GM19240 (cell line): ENCODE results near the gene GPX3.

Source experiments
- DNase-seq: peaks from one replicate; pipeline ENCODE4 v3.0.0; 2011; ENCODE audit warnings: low spot score; ENCODE audit not compliant: insufficient read length

The GPX3 gene

DNA sequence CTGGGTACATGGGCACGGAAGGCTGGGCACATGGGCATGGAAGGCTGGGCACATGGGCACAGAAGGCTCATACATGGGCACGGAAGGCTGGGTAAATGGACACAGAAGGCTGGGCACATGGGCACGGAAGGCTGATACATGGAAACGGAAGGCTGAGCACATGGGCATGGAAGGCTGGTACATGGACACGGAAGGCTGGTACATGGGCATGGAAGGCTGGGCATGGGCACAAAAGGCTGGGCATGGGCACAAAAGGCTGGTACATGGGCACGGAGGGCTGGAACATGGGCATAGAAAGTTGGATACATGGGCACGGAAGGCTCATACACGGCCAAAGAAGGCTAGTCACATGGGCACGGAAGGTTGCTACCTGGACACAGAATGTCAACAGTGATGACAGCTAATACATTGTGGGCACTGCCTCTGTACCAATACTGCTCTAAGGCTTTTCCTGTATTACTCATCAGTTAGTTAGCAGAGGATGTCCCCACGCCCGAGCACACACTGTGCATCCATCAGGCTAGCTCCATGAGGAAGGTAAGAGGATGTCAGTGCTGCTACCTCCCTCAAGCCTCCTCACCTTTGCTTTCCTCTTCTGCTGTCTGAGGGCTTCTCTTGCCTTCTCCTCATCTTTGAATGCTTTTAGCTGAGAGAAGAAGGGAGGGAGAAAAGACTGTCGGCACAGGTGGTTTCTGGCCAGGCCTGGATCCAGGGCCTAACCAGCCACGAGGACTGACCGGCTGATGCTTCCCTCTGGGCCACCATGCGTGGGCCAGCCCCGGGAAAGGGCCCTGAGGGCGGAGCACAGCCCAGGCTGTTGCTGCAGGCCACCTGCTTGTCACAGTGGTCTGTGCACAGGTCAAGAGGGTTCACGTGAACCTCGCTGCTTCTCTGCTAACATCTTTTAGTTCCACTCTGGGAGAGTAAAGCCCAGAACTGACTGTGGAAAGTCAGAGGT lies 14.3 kb downstream of the GPX3 start:
- no peak for DNase-seq

GRCh38 chr5:151036556-151036955 lies 16.2 kb downstream of the GPX3 start:
- no peak for DNase-seq

DNA sequence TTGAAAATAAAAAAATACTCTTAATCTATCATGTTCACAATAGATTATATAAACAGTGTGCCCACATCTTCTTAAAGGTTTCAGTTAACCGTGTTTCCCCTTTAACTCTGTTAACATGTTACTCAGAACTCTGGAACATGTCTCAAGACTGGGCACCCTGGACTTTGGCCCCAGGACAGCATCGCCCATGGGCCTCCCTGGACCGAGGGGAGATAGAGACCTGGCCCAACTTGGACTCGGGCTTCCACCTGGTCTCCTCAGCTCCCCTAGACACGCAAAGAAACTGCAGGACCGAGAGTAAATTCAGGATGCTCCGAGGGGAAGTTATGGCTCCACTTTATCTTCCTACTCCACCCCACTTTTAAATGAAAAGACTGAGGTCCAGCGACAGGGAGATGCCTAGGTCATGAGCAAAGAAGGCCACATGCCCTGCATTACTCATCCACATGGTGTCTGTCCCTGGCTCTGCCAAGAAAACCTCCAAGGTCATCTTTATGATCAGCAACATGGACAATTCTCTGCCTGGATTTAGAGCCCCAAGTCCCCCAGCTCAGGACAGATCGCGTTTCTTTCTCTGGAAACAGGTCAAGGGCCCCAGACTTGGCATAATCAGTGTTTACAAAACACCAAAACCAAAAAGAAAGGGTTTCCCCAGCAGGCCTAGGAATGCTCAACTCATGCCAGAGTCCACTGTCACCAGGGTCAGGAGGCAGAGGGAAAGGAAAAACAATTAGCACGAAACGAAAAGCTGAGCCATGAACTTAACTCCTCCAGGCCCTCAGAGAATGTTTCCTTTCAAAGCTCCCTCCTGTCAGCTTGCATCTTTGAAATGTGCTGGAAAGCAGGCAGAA lies 17.4 kb downstream of the GPX3 start:
- DNase-seq = no peak

DNA sequence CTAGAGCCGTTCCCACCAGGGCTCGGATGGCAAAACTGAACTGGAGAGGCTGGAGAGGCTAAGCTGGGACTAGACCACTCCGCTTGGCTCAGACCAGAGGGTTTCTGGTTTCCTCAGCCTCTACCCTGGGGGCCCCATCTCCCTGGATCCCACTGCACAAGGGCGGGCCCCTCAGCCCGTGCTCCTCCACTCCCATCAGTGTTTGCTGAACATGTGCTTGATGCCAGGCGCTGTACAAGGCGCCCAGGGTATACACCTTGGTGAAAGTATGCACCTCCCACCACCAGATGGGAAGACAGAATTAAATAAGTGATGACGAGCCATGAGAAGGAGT lies 18.0 kb downstream of the GPX3 start:
- no peak for DNase-seq

- no peak for DNase-seq
Observed at GRCh38 chr5:151038801-151039238, 18.4 kb downstream of the GPX3 start.

GRCh38 chr5:151039665-151040064 lies 19.3 kb downstream of the GPX3 start:
- no peak for DNase-seq

DNA sequence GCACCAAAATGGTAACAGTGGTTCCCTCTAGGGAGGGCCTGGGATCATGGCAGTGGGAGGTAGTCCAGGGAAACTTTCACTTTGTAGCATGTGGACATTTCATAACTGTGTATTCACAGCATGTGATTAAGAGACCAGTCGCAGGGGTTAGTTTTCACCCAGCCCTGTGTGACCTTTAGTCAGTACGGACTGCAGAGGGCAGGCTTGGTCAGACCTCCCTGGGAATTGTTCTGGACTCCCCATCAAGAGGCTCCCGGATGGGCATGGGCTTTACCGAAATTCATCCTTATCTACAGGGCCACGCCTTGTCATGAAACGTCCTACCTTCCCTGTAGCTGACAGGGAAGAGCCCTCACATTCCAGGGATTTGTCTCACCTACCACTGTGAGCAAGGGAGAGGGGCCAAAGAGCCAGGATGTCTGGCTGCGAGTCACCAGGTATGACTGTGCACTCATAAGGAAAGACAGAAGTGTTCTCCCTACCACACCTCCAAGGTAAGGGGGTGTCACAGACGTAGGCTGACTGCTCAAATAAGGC lies 19.9 kb downstream of the GPX3 start:
- no peak for DNase-seq

DNA sequence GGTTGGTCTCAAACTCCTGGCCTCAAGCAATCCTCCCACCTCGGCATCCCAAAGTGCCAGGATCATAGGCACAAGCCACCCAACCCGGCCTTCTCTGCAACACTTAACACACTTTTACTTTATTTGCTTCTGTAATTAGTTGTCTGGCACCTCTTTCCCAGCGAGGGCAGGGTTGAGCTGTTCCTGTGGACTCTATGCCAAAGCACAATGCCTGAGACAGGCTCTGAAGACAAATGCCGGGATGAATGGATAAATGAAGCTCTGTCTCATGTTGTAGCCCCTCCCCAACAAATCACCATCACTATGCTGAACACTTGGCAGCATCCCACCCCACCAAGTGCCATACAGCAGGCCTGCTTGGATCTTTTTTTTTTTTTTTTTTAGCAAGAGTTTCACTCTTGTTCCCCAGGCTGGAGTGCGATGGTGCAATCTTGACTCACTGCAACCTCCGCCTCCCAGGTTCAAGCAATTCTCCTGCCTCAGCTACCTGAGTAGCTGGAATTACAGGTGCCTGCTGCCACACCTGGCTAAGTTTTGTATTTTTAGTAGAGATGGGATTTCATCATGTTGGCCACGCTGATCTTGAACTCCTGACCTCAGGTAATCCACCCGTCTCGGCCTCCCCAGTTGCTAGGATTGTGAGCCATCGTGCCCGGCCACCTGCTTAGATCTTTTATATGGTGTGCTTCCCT lies 21.3 kb downstream of the GPX3 start:
- DNase-seq = no peak

DNA sequence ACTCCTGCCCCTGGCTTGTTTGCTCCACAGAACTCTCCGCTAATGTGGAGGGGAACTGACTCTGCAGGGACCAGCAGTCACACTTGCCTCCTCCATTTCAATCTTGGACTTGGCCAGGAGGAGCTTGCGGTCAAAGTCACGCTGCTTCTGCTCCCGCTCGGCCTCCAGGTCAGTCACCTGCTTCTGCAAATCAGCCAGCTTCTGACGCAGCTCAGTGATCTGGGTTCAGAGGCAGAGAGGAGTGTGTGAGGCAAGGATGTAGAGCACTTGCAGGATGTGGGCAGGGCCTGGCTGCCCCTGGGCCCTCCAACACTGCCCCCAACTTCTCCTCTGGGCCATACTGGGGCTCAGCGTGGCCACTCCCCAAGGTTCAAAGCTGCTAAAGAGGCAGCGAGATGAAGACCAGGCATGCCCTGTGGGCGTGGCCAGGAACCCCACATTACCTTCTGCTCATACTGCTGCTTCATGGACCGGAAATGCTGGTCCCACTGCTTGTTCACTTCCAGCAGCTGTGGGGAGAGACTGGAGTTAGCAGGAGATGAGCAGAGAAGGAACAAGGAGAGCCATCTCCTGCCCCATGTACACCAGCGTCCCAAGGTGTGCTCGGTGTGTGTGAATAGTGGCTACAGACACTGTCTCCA lies 22.2 kb downstream of the GPX3 start:
- DNase-seq = no peak

- DNase-seq = no peak
Observed at GRCh38 chr5:151047814-151048425, 27.5 kb downstream of the GPX3 start.

- no peak for DNase-seq
Observed at GRCh38 chr5:151048526-151048925, 28.1 kb downstream of the GPX3 start.

- peak; percentile 74 for DNase-seq
Observed at GRCh38 chr5:151051066-151051930, 30.9 kb downstream of the GPX3 start.

- DNase-seq = no peak
Observed at GRCh38 chr5:151051931-151052608, 31.7 kb downstream of the GPX3 start.

GRCh38 chr5:151052836-151053235 lies 32.4 kb downstream of the GPX3 start:
- no peak for DNase-seq

DNA sequence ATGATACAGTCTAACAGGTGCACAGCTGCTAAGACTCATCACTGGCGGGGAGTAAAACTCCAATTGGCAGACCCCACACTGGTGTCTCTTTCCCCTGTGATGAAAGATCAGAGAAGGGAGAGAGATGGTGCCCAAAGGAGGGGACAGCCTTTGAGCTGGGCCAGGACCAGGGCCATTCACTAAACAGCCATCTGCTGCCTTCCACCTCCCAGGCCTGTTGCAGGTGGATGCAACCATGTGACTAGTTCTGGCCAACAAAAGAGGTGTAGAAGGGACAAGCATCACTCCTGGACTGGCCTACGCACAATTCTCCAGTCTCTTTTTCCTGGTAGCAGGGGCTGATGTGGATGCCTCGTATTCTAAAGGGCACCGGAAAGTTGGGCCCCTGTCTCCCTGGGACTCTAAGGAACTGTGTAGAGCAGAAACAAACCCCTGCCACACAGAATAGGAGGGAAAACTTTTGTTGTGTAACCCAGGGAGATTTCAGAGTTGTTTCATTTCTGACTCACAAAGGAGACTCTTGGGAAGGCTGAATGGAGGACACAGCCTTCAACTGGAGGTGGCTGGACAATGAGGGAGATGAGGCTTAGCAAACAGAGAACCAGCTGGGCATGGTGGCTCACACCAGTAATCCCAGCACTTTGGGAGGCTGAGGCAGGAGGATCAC lies 33.5 kb downstream of the GPX3 start:
- DNase-seq = no peak

- no peak for DNase-seq
Observed at GRCh38 chr5:151054709-151055108, 34.3 kb downstream of the GPX3 start.

- DNase-seq = no peak
Observed at GRCh38 chr5:151055336-151055735, 34.9 kb downstream of the GPX3 start.
